T-helper 9 cell (primary cell): Measurements from ENCODE around the gene LIFR.

Experiments used
- DNase-seq: peaks from one replicate; pipeline ENCODE4 v3.0.0-alpha.2; 2020

The LIFR gene

DNA sequence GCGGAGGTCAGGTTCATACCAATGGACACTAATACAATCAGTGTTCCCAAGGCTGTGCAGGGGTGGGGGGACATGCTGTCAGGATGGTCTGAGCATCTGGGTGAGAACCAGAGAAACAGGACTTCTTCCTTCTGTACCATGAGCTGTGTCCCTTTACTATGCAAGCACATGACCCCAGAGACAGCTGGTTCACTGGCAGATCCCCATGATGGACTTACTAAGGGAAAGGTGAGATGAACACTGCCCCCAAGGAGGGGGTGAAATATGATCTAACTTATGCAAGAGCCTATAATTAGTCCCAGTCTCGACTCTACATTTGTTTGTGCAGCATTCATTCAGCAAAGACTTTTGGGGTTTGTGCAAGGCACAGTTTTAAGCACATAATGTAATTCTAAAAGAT, 91.4 kb downstream of the LIFR start:
- no peak for DNase-seq

DNA sequence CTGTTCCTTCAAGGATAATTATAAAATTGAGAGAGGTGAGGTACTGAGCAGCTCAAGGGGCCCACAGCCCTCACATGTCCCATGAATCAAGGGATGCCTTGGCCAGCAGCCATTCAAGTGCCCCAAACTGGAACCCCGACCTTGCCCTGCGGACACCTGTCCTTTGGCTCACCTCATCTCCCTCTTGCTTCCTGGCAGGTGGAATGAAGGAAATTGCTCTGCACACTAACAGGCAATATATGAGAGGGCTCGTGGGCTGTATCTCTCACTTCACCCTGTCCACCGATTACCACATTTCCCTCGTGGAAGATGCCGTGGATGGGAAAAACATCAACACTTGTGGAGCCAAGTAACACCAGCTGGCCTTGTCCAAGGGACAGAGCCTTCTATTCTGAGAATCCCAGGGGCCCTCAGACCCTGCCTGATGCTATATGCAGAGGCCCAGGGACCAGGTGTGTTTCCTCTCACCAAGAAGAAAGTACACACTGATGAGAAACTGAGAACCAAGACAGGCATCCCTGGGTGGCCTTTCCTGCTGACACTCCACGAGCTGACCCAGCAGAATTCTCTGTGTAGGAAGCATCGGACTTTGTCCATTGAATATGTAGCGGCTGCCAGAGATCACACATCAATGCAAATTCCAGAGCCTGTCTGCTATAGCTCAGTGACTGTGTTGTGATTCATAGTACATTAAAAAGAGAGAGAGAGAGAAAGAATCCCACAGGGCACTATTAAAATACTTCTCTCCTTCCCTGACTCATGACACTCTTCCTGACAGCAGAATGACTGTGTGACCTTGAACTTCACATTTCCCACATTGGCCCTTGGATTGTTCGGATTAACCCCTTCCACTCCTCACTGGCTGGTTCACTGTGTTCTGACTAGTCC, 92.6 kb downstream of the LIFR start:
- no peak for DNase-seq

DNA sequence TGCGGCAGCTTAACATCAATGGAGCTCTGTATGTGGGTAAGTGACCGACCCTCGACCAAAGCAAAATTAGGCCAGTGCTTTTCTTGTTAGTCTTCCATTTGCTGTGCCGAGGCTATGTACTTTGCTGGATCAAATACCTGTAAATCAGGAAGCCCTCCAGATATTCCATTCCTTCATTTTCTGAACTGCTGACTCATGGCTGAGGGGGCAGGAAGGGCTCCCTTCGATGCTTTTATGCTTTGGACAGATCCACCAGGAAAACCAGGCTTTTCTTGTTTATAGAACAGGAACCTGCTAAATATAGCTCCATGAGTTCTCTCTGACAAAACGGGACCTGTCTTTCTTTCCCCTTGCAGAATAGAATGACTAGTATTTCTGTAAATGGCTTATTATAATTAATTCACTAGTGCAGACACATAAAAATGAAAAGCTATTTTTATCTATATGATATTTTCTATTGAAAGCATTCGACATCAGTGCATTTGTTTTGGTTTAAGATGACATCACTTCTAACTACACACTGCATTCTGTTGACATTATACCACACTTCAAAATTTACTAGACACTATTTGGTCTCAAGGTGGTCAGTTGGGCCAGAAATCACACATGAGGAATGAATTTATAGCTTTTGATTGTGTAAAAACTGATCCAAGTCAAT, 93.3 kb downstream of the LIFR start:
- no peak for DNase-seq

DNA sequence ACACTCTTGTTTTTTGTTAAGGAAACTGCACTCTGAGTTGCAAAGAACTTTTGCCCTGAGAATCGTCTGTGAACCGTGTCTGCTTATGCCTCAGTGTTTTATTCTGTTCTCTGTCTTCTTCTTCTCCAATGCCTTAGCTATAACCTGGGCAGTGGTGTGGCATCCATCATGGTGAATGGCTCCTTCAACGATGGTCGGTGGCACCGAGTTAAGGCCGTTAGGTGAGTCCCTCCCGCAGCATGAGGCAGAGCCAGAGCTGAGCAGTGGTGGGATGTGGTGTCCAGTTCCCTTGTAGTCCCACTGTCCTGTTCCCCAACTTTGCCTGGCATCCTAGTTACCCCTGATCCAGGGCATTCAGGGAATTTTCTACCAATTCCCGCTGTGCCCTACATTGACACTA, 98.3 kb downstream of the LIFR start:
- DNase-seq: no peak

DNA sequence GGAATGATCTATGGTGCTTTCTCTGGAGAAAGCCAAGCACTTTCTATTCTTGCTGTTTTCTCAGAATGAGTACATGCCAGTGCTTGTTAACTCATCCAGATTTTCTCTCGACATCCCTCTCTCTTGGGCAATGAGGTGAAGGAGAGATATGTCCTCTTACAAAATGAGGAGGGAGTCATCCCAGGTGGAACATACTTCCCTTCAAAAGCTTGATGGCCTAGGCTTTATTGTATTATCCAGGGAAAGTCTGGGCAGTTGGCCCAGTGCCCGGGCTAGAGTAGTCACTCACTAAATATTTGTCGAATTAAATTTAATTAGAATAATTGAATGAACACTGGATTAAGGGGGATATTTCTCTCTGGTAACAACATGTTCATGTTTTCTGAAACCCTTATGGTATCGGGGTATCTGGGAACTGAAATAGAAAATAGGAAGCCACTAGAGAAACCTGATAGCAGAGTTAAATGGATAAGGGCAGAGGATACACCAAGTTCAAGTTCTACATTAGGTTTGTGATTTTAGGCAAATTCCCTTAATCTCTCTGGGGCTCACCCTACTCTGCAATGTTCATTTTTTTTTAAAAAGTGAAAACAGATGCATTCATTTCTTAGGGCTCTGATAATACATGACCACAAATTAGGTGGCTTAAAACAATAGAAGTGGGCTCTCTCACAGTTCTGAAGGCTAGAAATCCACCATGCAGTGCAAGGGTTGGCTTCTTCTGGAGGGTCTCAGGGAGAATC, 99.6 kb downstream of the LIFR start:
- no peak for DNase-seq

DNA sequence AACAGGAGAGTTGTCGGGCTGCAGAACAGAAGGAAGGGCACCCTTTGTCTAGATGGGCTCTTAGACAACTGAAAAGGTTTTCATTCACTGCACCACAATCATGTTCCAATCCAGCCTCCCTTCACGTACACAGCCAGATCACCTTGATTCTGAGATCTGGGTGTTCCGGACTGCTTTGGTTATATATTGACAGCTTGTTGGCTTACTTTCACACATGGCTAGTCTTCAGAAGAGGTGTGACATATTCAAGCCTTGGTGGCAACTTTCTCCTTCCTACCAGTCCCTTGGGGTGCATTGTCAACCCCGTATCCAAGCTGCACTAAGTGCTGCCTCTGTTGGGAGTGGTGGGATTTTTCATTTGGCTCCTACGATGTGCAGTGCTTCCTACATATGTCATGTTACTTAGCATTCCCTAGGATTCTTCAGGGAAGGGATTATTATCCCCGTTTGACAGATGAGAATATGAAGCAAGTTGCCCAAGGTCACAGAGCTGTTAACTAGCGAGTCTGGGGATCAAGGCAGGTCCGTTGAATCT, 100.6 kb downstream of the LIFR start:
- no peak for DNase-seq

DNA sequence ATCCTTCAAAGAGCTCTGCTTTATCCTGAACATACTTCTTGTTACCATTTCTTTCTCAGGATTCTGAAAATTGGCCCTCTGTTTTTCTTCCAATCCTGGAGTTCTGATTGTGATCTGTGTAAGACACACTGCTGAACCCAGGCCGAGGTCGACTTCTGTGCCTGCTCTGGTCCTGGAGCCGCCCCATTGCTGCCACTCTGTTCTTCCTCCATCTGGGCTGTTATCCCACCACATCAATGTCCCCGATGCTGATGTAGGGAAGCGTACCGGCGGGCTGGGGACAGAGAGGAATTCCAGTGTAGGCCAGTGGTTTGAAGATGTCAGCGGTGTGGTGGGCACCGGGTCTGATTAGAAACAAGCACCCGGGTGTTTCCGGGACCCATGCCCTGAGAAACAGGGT, 102.5 kb downstream of the LIFR start:
- DNase-seq: no peak

DNA sequence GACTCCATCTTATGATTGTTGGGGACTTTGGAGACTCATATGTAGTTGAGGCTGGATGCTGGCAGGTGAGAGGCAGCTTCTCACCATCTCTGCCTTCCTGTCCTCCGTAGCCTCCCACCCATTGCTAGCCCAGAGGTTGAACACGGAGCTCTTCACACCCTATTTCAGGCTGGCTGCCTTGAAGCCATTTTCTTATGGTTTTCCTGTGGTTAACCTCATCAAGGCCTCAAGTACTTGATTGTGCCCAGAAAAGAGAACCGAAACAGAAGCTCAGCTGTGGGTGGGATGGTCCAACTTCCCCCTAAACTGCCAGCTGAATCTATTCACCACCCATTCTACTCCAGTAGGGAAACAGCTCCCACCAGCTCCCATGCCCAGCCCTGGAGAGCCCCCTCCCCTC, 102.9 kb downstream of the LIFR start:
- peak; percentile 9 for DNase-seq

DNA sequence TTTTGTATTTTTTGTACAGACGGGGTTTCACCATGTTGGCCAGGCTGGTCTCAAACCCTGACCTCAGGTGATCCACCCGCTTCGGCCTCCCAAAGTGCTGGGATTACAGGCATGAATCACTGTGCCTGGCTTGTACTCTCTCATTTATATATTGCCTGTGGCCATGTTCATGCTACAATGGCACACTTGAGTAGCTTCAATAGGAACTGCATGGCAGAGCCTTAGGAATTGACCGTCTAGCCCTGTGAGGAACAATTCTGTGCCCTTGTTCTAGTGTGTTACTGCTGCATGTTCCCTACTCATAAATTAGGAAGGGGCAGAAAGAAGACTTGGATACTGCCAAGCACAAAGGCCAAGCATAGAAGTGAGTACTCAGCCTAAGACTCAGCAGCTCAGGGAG, 104.2 kb downstream of the LIFR start:
- DNase-seq: no peak

DNA sequence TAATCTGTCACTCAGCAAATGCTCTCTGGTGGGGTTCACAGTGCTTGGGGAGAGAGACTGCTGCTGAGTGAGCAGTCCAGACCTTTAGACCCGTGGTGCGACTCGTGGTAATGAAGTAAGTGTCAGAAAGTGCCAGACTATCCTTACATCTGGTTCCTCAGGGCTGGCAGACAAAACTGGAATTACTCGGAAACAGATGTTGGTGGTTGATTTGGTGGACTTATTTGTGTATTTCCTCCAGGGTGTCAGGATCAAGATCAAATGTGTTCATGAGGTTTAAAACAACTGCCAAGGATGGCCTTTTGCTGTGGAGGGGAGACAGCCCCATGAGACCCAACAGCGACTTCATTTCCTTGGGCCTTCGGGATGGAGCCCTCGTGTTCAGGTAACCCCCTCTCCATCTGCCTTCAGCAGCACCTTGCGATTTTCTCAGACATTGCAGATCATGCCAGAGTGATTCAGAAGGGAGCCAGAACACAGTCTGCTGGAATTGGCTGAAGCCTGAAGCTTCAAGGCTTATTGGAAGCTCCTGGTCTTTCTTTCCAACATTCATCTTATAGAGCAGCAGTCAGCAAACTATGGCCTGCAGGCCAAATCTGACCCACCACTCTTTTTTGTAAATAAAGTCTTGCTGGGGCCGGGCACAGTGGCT, 105.2 kb downstream of the LIFR start:
- DNase-seq: no peak

DNA sequence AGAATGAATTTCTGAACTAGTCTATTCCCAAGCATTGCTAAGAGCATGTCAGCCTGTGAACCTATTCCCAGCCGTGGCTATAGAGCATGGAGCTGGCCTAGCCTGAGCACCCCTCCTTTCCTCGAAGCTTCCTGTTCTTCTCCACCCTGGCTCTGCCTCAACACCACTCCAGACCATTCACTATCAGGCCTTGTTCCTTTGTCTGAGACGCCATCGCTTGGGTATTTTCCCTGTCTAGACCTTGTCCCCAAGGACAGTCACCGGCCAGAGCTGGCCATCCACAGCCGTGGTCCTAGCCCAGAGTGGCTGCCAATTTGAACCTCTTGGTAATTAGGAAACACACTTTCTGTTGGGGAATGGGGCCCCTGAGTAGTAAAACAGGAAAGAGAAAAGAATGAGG, 105.8 kb downstream of the LIFR start:
- DNase-seq: no peak

DNA sequence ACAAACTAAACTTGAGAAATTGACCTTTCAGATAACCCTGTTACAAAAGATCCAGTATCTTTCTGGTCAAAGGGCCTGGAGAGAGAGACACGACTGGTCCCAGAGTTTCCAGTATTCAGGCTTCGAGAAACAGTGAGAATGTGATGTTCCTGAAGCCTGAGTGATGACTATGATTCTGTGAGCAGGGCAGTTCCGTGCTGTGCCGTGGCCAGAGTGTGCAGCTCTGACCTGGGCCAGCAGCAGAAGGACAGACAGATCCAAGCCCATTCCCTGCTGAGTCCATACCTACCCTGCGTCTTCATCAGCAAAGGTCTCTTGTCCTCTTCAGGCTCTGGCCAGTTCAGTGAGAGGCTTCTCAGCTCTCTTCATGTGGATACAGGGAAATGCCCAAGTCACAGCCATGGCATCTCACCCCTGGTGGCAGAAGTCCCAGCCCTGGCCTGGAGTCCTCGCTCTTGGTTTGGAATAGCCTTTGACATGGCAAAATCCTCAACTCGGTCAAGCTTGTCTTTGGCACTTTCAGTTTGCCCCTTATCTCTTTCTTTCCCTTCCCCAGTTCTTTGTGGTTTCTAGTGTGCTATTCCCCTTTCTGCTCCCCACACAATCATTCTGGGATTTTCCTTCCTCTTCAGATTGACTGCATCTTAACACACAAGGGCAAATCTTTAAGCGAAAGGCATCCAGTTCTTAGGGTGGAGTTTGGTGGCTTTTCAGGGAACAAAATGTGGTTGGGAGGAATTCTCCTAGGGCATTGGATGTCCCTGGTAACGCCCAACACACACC, 107.7 kb downstream of the LIFR start:
- DNase-seq: no peak

DNA sequence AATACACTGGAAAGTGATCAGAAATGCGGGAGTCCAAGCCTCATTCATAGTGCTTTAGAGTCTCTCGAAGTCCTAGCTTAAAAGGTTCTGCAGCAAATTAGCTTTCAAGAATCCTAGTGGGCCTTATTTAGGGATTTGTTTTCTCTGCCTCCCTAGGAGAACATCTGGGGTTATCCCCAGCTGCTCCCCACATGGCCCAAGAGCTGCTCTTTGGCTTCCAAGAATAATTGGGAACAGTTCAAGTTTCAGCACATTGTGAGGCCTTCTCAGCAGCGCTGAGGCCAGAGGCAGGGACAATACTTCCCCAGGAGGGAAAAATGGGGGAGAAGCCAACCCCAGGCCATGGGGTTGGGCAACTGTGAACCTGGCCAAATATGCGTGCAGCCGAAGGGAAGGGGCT, 108.7 kb downstream of the LIFR start:
- DNase-seq: no peak

DNA sequence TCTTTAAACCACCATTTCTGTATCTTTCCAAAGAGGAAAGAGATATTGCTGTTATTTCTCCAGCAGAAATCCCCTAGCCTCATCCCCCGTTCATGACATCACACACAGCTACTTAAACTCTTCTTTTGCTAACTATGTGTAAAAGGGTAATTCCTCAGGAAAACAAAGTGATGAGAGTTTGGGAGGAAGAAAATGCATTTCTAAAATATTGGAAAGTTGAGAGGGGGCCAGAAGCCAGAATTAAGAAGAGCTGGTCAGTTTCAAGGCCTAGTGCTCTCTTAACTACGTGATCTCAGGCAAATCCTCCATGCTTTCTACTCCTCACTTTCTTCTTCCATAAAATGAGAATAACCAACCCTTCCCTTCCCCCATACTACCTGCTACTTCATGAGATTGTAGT, 109.4 kb downstream of the LIFR start:
- DNase-seq: no peak

DNA sequence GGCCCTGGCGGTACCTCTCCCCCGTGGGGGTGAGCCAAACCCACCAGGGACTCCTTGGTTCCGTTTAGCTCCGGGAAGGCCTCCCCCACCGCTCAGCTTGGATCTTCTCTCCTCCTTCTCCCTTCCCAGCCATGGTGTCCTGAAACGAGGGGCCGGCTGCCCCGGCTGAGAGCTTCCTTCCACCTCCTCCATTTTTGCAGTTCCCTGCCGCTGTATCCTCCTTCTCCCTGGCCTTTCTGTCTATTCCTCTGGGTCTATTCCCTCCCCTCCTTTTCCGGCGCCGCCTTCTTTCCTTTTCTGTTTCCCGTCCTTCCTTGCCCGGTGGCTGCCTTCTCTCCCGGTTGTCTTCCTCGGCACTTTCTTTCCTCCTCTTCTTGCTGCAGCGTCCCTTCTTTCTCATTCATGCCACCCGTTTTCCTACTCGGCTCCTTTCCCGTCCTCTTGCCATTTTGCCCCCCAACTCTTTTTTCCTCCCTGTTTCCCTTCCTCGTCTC, 110.4 kb downstream of the LIFR start:
- no peak for DNase-seq

DNA sequence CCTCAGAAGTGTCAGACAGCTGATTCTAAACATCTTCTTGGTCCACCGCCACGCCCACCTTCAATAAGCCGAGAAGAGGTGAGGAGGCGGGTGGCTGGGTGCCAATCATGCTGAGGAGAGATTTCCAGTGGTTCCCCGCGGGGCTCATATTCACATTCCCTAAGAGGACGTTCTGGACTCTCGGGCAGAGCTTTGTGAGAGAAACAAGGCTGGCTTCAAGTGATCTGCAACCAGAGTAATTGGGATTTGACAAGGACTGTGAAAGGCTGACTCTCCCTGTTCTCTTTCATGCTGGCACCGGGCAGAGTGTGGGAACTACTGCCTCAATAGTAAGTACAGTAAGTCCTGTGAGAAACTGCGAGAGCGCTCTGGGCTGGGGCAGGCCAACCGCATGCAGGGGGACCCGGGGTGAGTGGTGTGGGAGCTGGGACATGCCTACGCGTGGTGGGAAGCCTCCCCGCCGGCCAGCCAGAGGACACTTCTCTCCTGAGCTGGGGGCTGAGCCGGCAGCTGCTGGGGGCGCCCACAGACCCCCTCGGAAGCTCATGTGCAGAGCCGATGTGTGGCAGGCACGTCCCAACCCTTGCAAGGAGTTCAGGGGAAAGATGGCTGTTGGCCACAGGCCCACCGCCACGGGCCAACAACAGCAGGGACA, 110.9 kb downstream of the LIFR start:
- DNase-seq: no peak

DNA sequence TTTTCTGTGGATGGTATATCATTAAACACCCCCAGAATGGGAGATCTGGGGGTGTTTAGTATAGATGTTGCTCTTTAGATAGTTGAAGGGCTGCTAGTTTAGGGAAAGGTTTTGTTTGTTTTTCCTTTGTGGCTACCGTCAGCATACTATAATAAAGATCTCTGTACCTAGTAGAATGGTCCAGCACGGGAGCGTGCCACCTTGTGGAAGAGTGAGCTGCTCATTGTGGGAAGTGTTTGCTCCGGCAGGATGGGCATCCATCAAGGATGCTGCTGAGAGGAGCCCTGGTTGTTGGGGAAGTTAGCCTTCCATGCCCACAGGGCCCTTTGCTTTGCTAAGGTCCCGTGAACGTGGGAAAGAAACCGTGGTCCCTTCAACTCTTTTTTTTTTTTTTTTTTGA, 113.1 kb downstream of the LIFR start:
- DNase-seq: no peak

DNA sequence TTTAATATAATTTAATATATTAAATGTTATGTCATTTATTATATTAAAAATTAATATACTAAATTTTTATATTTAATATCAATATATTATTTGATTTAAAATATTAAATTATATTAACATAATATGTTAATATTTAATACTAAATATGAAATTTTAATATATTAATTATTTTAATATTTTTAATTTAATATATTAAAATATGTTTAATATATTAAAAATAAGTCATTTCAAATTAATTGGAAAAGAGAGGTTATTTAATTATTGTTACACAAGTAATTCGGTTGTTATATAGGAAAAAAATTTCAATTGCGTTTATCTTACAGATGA, 114.2 kb downstream of the LIFR start:
- no peak for DNase-seq

DNA sequence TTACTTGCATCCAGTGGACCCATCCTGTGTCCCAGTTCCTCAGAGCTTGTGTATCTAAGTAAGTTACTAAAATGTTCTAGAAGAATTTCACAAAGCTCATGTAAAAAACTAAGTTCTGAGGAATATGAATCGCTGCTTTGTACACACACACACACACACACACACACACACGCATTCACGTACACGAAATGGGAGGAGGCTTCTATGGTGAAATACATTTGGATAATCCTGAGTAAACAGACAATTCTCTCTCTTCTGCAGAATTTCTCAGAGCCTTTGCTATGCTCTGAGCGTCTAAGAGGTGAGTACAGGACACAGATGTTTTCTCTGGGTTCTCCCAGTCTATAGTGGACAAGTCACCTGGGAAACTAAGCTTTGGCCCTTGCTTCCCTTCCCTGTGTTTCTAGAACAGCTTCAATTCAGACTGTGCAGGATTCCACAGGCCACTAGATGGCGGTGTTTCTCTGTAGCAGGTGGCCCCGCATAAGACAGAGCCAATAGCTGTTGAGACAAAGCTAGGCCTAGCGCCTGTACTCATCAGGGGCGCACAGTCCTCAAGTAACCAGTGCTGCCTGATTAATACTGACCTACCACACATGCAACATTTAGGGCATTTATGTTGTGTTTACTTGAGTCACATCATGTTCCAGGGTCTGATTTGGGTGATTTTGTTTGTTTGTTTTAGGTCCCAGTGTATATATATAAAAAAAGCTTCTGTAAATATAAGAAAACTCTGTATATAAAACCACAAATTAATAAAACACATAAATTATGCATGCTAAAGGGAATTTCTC, 114.8 kb downstream of the LIFR start:
- peak; percentile 75 for DNase-seq

DNA sequence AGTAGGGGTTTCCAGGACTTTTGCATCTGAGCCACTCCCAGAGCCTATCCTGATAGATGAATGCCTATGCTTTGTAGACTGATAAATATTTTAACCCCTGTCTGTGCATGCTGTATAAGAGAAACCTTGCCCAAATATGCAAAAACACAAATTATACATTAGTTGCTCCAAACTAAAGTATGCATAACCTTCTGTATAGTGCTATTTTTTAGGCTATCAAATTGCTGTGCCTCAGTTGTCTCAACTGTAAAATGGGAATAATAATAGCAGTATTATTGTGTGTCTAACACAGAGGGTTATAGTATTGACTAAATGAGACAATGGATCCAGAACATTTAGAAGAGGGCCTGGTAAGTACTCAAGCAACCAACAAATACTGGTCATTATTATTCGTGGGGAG, 117.7 kb downstream of the LIFR start:
- DNase-seq: no peak
